ENCODE measurements around the gene IL15RA.

The IL15RA gene

DNA sequence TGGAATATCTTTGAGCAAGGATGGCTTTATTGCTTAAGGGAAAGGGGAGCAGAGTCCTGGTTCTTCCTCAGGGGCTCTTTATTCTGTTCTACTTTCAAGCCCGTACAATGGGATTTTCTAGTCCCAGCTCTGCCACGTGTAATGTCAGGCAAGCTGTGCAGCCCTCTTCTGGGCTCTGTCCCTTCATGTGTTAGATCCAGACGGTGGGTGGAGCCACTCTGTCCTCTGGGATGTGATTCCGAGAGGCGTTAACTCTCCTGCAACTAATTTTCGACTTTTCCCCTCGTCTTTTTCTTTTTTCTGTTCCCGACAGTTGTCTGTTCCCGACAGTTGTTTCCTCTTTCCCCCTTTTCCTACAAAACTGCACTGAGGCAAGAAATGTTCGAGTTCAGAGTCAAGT lies 52.5 kb downstream of the IL15RA start:
- Histone ChIP-seq H3K27ac (no peak overlapping the region), H3K27me3 (ENCODE audit: control insufficient read depth, insufficient read depth, low read length) (no peaks in the 10 kb centered on the region), H3K9me3 (ENCODE audit: control insufficient read depth, low read length) (no peaks in the 10 kb centered on the region), H3K4me2 (ENCODE audit: low read length) (no peak overlapping the region), H3K4me3 (ENCODE audit: low read depth, low read length) (no peak overlapping the region), H3K36me3 (ENCODE audit: control insufficient read depth, insufficient read depth, low read length) (no peaks in the 10 kb centered on the region), H3K4me1 (no peaks in the 10 kb centered on the region), H3K79me2 (no peaks in the 10 kb centered on the region), H3K9ac (no peak overlapping the region), H2AFZ (no peak overlapping the region)
- TF ChIP-seq, protein P1, sequence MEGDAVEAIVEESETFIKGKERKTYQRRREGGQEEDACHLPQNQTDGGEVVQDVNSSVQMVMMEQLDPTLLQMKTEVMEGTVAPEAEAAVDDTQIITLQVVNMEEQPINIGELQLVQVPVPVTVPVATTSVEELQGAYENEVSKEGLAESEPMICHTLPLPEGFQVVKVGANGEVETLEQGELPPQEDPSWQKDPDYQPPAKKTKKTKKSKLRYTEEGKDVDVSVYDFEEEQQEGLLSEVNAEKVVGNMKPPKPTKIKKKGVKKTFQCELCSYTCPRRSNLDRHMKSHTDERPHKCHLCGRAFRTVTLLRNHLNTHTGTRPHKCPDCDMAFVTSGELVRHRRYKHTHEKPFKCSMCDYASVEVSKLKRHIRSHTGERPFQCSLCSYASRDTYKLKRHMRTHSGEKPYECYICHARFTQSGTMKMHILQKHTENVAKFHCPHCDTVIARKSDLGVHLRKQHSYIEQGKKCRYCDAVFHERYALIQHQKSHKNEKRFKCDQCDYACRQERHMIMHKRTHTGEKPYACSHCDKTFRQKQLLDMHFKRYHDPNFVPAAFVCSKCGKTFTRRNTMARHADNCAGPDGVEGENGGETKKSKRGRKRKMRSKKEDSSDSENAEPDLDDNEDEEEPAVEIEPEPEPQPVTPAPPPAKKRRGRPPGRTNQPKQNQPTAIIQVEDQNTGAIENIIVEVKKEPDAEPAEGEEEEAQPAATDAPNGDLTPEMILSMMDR (IDR thresholded peaks at IDR 0.05) = no peak

DNA sequence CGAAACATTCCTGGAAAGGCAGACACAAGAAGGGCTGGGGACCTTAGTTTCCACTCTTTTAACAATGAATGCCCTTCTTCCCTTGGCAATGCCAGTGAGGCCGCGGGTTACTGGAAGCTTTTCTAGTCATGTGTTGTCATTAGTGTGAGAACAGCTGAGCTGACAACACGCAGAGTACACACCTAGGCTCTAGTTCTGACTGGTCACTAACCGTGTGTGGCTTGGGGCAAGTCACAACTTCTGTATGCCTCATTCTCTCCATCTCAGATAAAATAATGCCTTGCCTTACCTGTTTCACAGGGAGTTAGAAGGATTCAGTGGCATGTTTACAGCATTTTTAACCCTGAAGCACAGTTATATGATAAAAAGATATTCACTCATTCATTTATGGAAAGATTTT lies 55.6 kb downstream of the IL15RA start:
- Histone ChIP-seq H3K9me3 (ENCODE audit: control insufficient read depth, low read length) (no peaks in the 10 kb centered on the region), H2AFZ (no peak overlapping the region), H3K4me2 (ENCODE audit: low read length) (no peak overlapping the region), H3K9ac (no peak overlapping the region), H3K27me3 (ENCODE audit: control insufficient read depth, insufficient read depth, low read length) (no peaks in the 10 kb centered on the region), H3K4me3 (ENCODE audit: low read depth, low read length) (no peak overlapping the region), H3K4me1 (no peaks in the 10 kb centered on the region), H3K36me3 (ENCODE audit: control insufficient read depth, insufficient read depth, low read length) (no peaks in the 10 kb centered on the region), H3K79me2 (no peaks in the 10 kb centered on the region), H3K27ac (no peak overlapping the region)
- TF ChIP-seq, protein P1 (IDR thresholded peaks at IDR 0.05) = no peak

DNA sequence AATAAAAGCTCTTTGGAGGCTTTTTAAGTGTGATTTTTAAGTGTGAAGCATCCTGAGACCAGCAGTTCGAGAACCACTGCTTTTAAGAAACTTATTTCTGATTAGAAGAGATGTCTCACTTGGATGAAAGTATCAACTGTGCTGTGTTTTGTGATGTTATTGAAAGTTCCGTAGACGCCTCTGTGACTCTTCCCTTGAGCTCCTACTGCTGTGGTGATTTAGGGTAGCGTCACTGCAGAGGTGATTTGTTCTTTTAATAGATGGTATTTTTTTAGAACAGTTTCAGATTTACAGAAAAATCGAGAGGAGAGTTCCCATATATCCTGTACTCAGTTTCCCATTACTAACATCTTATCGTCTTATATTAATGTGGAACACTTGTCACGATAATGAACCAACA lies 57.8 kb downstream of the IL15RA start:
- TF ChIP-seq, protein P1 (IDR thresholded peaks at IDR 0.05) = no peak
- Histone ChIP-seq H3K4me2 (ENCODE audit: low read length) (no peak overlapping the region), H3K9me3 (ENCODE audit: control insufficient read depth, low read length) (no peaks in the 10 kb centered on the region), H3K79me2 (no peaks in the 10 kb centered on the region), H3K4me3 (ENCODE audit: low read depth, low read length) (no peak overlapping the region), H2AFZ (no peak overlapping the region), H3K36me3 (ENCODE audit: control insufficient read depth, insufficient read depth, low read length) (no peaks in the 10 kb centered on the region), H3K27me3 (ENCODE audit: control insufficient read depth, insufficient read depth, low read length) (no peaks in the 10 kb centered on the region), H3K27ac (no peak overlapping the region), H3K9ac (no peak overlapping the region), H3K4me1 (no peaks in the 10 kb centered on the region)

DNA sequence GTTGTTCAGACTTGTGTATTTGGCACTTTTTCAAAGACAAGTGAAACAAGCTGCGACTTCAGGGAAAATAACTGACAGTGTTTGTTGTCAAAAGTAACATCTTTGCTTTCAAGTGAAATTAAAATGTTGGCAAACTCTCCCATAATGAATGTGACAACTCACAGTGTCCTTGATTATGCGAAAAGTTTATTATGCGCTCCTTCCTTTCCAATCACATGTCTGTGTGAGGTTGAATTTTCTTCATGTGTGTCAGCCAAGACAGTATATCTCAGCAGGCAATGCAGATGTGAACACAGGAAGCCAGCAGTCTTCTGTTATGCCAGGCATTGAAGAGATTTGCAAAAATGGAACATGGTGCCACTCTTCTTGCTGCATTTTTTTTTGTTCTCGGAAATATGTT lies 58.6 kb downstream of the IL15RA start:
- TF ChIP-seq, protein P1 (IDR thresholded peaks at IDR 0.05) = no peak
- Histone ChIP-seq H3K4me1 (no peaks in the 10 kb centered on the region), H3K27me3 (ENCODE audit: control insufficient read depth, insufficient read depth, low read length) (no peaks in the 10 kb centered on the region), H2AFZ (no peak overlapping the region), H3K27ac (no peak overlapping the region), H3K4me3 (ENCODE audit: low read depth, low read length) (no peak overlapping the region), H3K9me3 (ENCODE audit: control insufficient read depth, low read length) (no peaks in the 10 kb centered on the region), H3K9ac (no peak overlapping the region), H3K4me2 (ENCODE audit: low read length) (no peak overlapping the region), H3K79me2 (no peaks in the 10 kb centered on the region), H3K36me3 (ENCODE audit: control insufficient read depth, insufficient read depth, low read length) (no peaks in the 10 kb centered on the region)

DNA sequence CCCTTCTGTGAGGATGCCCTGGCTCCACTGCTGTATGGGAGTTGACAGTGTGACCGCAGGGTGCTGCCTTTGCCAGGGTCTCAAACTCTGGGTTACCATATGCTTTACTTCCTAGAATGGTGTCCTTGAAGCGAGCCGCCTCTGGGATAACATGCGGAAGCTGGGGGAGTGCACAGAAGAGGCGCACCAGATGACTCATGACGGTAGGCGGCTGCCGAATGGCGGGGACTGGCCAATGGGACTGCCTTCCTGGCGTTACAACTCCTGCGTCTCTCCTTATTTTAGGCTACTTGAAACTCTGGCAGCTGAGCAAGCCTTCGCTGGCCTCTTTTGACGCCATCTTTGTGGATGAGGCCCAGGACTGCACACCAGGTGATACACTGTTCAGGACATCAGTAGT lies 60.0 kb downstream of the IL15RA start:
- no peak overlapping the region for H3K4me3 ChIP-seq (ENCODE audit: low read depth, low read length)
- H3K27ac ChIP-seq = no peak overlapping the region
- H2AFZ ChIP-seq = no peak overlapping the region
- H3K4me2 ChIP-seq (ENCODE audit: low read length) = no peak overlapping the region
- TF ChIP-seq, protein P1 (IDR thresholded peaks at IDR 0.05) = no peak
- H3K9me3 ChIP-seq (ENCODE audit: control insufficient read depth, low read length) = no peaks in the 10 kb centered on the region
- H3K79me2 ChIP-seq = no peaks in the 10 kb centered on the region
- no peaks in the 10 kb centered on the region for H3K27me3 ChIP-seq (ENCODE audit: control insufficient read depth, insufficient read depth, low read length)
- no peak overlapping the region for H3K9ac ChIP-seq
- H3K36me3 ChIP-seq (ENCODE audit: control insufficient read depth, insufficient read depth, low read length) = no peaks in the 10 kb centered on the region
- no peaks in the 10 kb centered on the region for H3K4me1 ChIP-seq
